AG08395 (cell line): Measurements from ENCODE around the gene CHN2.

Experiments
- DNase-seq: peaks from one replicate; pipeline ENCODE4 v3.0.0; 2012; ENCODE audit warnings: mixed read lengths, low spot score

The CHN2 gene

DNA sequence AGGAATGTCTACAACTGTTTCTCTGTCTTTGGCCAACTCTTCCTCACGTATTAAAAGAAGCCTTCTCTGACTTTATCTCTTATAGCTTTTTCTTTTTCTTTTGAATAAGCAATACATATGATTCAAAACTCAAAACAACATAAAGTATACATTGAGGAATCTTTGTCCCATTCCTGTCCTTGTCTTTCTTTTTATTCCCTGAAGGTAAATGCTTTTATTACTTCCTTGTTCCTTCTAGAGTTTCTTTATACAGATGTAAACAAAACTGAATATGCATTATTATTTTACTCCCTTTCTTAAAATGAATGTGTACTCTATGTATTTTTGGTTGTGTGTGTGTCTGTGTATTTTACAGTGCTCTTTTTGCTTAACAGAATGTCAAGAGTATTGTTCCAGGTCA is 170.1 kb downstream of the CHN2 start:
- no peak for DNase-seq

DNA sequence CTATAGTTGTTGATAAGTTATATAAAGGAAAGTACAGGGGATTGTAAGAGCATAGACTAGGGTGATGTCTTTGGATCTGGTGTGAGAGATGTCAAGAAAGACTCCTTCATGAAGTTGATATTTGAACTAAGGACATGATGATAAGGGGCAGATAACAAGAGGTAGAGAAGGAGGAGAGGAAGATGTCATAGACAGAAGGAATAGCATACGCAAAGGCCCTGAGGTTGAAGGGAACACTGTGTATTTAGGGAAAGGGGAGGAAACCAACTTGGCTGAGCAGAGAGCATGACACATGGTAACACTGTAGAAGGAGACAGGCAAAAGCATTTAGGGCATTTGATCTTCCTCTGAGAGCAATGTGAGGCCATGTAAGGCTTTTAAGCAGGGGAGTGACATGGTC is 170.8 kb downstream of the CHN2 start:
- no peak for DNase-seq

DNA sequence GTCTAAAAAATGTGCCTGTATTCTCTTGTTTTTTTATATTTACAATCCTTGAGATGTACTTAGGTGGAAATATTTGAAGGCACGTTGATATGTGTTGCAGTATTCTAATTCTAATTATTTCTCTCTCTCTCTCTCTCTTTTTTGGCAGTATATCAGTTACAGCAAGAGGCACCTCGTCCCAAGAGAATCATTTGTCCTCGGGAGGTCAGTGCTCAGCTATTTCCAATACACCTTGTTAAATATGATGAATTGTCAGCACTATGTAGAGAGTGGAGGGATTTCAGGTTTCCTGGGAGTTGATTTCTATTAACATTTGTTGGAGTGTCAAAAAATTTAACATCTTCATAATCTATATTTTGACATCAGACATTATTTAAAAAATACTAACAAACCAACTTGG is 173.2 kb downstream of the CHN2 start:
- no peak for DNase-seq

DNA sequence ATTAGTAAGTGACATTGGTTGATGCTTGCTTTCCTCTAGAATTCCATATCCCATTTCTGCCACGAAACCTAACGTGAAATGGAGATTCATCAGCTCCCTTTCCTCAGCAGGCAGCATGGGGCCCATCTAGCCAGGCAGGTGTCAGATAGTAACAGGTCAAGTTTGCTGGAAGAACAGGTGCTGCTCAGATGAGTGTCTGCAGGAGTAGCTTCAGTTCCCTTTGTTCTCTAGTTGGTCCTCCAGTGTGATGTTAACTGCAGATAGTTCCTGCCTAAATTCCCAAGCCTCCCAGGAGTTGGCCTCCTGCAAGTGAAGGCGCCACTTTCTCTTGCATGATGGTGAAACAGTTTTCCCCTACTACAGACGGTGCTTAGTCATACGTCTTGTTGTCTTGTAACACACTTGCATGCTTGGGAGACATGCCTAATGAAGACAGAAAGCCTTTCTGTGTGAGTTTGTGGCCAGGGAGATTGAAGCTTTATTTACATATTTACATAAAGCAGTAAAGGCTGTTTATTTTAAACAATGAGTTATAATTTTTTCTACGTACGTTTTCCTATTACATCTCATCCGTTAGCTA is 175.4 kb downstream of the CHN2 start:
- DNase-seq = no peak

DNA sequence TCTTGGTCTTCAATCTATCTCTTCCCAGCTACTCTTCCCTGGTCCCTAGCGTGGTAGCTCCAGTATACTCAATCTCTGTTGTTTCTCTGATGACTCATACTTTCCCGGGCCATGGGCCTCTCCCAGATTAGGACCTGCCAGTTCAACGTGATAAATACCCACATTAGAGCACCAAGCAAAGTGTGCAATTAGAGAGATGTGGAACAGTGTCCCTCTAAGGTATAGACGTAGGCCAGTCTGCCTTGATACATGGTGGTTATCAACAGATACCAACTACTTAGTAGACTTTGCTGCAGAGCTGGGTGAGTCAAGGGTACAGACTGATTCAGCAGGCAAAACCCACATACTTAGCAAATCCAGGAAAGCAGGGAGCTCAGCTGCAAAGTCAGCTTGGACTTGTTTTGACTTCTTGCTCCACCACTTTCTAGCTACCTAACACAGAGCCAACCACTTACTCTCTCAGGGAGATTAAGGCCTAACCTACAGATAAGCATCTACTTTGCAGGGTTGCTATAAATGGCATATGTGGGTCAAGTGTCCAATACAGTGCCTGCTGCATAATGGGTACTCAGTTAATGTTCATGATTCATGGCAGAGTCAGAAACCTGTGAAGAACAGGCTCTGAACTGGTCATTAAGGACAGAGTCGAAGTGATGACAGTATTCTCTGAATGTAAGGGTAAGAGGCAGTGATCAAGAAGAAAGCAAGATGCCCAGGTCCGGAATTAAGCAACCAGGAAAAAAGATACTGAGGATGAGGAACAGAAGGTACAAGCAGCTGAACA is 176.1 kb downstream of the CHN2 start:
- no peak for DNase-seq

DNA sequence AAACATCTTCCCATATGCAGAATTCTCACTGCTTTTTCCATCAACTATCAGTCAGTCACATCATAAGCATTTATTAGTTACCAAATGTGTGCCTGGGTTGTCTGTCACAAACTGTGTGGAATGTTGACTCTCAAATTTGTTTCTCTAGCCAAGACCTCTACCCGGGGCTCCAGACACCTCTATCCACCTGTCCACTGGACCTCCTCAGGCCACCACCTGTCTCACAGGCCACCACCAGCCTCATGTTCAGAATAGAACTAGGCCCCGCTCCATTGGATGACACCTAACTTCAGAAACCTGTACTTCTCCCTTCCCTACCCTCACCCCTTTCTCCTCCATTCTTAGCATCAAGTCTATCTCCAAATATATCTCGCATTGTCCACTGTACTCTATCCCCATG is 176.9 kb downstream of the CHN2 start:
- DNase-seq = no peak

DNA sequence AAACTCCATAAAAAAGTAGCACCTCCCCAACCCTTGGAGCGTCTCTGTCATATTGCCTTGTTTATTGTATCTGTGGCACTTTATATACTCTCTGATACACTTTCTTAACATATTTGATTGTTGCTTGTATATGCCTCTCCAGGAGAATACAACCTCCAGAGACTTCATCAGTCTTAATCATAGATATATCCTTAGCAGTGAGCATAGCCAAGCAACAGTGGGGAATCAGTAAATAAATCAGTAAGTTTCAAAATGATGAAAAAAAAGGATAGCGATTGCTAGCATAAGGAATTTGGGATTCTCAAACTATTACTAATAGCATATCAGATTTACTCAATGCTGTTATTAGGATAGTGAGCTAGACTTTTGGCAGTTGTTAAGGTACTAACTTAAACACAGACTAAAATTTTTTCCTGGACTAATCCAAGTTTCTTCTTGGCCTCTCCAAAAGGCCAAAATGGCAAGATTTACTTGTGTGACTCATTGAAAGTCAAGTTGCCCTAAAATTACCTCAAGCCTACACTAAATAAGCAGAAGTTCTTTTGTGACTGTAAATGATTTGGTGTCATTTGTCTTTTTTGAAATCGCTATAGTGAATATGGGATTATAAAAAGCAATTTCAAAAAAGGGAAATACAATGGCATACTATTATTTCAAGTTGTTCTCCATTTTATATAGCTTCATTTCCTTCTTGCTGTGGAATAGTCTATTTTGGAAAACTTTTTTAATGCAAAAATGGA is 177.9 kb downstream of the CHN2 start:
- no peak for DNase-seq

DNA sequence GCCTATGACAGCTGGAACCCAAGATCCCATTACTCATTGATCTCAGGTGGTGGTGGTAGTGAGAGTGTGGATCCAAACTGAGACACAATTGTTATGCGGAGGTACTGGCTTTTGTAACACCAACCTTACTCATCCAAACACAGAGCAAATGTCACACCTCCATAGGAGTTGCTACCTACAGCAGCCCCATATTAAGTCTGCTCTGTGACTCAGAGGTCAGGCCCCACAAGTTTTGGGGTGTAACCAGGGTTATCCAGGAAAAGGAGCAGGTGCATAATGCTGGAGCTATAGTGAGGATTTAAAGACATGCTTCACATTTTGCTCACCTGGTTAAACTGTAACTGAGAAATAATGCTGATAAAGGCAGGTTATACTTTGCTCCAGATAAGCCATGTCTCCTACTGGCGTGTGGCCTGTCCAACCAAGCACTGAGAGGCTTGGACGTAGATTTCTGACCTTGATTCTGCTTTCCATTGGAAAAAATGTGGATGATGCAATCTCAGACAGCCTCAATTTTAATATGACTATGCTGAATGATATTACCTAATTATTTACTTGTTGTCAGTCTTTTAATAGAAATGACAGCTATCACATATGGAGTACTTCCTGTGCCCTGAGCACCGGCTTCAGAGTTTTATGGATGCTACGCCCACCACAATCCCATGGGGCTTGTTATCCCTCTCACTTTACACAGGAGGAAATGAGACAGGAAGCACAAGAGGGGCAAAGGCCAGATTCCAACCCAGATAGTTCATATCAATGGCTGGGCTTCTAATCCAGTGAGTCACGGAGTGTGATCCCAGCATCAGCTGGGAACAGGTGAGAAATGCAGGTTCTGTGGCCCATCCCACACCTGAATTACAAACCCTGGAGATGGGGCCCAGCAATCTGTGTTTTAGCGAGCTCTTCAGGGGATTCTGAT is 181.3 kb downstream of the CHN2 start:
- no peak for DNase-seq

DNA sequence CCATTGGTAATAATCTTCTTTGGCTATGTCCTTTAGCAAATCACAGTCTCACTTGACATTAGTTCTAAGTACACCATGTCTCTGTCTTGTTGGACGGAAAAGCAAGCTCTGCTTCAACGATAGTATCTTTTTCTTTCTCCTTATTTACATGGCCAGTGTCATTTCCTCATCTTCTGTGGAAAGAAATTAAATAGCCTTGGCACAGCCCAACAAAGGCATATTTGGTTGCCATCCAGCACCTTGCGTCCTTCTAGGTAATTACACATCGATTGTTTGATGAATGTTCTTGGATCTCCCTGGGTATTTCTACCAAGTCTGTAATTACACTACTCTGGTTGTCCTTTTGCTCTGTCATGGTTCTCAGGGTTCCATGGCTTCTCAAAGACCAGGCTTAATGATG is 183.1 kb downstream of the CHN2 start:
- no peak for DNase-seq

DNA sequence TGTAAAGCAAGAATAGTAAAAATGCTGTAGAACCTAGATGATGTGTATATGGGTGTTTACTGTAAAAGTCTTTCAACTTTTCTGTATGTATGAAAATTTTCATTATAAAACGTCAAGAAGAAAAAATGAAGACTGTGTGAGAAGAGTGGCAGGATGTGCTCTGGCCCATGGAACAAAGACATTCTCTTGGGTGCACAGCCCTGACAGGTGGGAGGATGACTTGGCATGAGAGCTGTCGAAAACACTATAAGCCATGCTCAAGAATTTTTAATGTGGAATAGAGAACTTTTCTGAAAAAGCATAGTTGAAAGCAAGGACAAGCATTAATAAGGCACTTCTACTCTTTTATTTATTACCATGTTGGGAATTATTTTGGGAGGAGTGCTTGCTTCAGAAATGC is 185.0 kb downstream of the CHN2 start:
- DNase-seq = no peak

DNA sequence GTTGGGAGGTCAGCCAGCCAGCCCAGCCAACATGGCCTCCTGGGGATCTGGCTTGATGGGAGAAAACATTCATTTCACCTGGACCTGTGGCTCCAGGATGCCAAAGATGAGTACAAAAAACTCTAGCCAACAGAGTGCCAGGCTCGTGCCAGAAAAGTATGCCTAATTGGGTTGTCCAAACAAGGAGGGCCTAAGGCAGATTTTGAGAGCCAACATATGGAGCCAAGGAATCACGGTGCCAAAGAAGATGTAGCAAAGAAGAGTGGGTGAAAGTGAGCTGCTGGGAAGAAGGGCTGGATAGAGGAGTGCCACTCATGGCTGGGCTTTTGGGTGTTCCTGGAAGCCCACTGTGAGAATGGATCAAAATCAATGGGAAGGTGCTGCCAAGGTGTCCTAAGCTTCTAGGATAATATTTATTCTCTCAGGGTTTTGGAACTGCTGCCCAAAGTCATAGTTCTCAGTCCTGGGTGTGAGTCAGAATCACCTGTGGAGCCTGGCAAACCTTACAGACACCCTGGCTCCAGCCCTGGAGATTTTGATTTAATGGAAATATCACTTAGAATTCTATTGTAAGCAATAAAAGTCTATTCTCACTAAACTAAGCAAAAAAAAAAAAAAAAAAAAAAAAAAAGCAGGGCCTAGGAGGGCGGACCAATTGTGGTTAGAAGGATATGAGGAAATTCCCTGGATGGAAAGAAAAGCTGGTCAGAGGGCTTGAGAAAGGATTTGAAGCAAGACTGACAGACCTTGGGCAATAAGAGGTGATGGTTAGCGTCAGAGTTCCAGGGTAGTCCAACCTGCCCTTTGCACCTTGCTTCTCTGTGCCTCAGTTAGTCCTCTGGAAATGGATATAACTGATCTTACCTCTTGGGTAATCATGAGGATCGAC is 186.9 kb downstream of the CHN2 start:
- no peak for DNase-seq

DNA sequence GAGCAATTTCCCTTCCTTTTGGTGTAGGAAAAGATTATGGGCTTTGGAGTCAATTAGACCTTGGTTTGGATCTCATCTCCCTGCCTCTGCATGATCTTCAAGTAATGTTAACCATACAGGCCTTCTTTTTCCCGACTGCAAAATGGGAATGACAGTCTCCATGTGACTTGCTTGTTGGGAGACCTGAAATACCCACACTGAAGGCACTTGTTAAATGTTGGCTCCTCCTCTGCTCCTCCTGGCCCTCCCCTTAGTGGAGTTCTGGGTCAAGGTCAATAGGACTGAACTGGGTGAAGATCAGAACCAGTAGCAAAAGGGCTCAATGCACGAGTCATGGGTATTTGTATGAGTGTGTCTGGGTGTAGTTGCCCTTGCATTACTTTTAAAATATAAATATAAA is 189.7 kb downstream of the CHN2 start:
- no peak for DNase-seq

DNA sequence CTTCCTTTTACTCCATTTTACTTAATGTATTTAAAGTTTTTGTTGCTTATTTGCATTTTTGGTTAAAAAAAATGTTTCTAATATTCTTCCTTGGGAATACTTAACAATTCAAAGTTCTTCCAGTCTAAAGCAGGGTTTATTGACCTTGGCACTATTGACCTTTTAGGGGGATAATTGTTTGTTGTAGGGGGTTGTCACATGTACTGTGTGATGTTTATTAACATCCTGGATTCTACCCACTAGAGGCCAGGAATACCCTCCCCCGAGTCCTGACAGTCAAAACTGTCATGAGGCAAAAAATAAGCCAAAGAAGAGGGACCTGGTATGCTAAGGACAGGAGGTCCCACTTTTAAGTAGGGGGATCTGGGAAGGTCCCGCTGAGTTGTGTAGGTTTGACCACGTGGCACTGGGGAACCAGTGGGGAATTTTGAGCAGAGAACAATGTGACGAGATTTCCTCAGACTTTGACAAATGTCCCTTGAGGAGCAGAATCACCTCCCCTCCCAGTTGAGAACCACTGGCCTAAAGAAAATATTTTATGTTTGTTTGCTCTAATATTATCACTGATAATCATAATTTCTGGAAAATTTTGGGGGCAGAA is 190.7 kb downstream of the CHN2 start:
- no peak for DNase-seq

DNA sequence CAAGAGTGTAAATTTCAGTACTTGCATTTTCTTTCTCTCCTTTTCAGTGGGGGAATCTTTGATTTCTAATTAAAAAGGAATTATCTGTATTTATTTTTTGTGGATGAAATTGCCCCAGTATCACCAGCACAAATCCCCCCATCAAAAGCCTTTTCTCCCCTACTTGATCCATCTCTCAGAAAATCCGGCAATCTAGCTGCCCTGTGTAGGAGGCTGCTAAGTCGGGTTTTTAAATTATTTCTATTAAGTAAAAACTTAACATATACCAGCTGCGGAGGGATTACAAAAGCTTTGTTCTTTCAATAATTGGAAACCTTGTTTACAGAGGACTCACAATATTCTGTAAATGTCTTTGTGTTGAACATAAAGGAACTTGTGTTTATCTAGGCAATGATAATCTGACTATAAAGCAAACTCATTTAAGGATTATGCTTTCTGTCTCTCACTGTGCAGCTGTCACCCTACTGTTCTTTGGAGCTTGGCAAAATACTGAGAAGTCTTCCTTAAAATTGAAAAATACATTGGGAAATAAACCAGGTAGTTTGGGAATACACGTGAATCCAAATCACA is 191.7 kb downstream of the CHN2 start:
- no peak for DNase-seq

DNA sequence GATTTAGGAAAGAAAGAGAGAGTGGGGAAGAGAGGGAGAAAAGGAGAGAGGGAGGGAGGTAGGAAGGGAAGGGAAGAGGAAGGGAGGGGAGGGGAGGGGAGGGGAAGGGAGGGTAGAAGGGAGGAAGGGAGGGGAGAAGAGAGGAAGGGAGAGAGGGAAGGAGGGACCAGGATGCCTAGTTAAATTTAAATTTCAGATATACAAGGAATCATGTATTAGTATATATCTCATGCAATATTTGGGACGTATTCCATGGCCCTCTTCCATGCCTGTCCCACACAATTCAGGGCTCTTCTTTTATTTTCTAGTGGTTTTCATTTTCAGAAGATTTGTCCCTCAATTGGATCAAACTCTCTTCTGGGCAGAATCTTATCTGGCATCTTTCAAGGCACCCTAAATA is 196.7 kb downstream of the CHN2 start:
- DNase-seq = no peak

DNA sequence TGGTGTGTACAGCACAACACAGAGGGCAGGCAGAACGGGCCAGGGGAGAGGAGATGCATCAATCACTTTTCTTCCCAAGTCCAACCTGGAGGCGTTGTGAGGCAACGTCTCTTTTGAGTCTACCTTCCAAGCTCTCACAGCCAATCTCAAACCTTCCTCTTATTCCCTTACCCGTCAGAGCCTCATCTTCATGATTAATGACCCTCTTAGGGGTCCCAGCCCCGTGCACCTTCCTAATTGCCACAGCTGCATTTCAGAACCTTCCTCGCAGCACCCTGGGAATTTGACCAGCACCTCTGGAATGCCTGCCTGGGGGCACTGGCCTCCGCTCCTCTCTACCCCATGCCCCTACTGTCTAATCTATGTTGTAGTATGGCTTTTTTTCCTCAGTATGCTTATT is 199.7 kb downstream of the CHN2 start:
- no peak for DNase-seq

DNA sequence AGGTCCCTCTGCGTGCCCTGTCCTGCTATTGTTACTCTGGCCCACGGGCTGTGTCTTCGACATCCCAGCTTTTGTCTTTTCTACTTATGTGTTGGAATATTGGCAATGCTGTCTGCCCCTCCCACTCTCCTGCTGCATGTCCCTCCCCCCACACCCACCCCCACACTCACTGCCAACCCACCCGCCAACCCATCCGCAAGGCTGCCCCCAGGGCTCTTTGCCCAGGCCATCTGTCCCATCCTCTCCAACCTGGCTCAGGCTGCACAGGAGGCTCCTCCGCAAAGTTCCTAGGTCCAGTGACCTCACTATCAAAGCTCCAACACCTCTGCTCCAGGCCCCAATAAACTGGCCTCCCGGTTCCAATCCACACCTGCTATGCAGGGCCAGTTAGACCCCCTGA is 202.0 kb downstream of the CHN2 start:
- no peak for DNase-seq

DNA sequence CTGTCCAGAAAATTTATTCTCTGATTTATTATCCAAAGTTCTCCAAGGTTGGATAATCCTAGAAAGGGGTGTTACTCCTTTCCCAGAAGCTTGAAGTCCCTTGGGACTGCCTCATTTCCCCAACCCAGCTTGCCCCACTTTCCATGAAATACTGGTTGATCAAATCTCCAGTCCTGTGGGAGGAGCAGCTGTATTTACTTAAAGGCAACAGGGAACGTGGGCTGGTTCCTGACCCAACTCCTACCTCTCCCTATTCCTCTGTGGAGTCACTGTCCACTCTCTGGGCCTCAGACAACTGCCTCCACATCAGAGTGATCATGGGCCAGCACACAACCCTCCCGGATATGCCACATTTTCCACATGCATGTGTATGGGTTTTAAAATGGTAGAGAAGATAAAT is 202.8 kb downstream of the CHN2 start:
- DNase-seq = no peak

DNA sequence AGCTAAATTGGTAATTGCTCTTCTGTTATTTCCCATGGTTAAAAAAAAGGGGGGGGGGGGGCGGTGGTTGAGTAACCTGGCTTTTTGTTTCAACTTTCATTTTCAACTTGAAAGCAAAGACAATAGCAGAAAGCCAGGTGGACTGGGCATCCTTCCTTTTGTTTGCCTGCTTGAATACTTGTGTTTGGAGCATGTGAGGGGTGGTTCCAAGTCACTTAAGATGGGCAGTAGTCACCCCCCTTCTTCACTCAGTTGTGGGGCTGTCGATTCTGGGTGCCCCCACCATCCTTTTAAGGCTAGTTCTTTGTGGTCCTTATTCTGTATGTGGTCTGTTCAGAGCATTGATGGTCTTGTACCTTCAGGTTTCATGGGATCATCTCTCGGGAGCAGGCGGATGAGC is 203.4 kb downstream of the CHN2 start:
- no peak for DNase-seq

DNA sequence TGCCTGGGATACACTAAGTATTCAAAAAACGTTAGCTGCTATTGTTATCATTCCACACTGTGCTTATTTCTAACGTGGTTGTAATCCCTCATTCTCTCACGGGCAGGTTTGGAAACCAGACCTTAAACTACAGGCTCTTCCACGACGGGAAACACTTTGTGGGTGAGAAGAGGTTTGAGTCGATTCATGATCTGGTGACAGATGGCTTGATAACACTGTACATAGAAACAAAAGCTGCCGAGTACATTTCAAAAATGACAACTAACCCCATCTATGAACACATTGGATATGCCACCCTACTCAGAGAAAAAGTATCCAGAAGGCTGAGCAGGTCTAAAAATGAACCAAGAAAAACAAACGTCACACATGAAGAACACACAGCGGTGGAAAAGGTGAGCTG is 205.9 kb downstream of the CHN2 start:
- no peak for DNase-seq

DNA sequence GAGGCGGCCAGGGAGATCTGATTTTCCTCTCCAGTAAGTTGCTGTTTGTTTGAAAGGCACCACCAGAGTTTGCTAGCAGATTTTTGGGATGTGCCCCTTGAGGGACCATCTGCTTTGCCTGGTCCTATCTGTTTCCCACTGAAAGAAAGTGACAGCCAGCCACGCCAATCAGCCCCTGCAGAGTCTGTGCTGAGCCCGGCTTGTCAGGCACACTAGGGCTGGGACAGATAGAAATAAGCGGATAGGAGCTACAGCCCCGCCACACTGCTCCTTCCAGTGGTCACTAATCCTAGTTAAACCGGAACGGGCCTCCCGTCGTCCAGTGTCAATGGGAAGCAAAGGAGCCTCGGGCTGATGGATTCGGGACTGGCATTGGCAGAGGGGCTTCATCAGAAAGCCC is 207.2 kb downstream of the CHN2 start:
- no peak for DNase-seq
